ENCODE results near the gene IGFBP2. TPM values are rescaled to one million over a fixed set of nuclear protein-coding genes. Genes with fewer than 3 reads are reported as not detected.

The IGFBP2 gene
- total and polyA plus RNA-seq, 2 of the 13 experiments (the other 11 are each of a cell fraction or from before 2014, with no cell fraction given), result 2.0 to 5.8 TPM

GRCh38 chr2:216710551-216711301, 77.5 kb downstream of the IGFBP2 start (continued):
- no peak for TF ChIP-seq RNF219 (CRISPR knock-in tag; IDR thresholded peaks at IDR 0.05)
- no peak for TF ChIP-seq EED (CRISPR knock-in tag; IDR thresholded peaks at IDR 0.05)
- no peak for TF ChIP-seq PRDM10 (CRISPR knock-in tag; IDR thresholded peaks at IDR 0.05; ENCODE audit: low read depth)
- TF ChIP-seq GPBP1L1 (CRISPR knock-in tag; IDR thresholded peaks at IDR 0.05), result no peak
- no peak for TF ChIP-seq RELA (CRISPR knock-in tag; IDR thresholded peaks at IDR 0.05)
